Skeletal muscle cell (primary cell): Measurements from ENCODE around the gene CTDP1.

Source experiments
- DNase-seq: peaks from one replicate; pipeline ENCODE4 v3.0.0-alpha.2; 2010; ENCODE audit warnings: low read depth
- H3K4me3 ChIP-seq: 2 replicates; pipeline ENCODE4 v1.5.1; 2011; ENCODE audit warnings: low read depth, mild to moderate bottlenecking, control low read depth, low read length, moderate library complexity

The CTDP1 gene

GRCh38 chr18:79643054-79643984 lies 36.3 kb upstream of the CTDP1 start:
- H3K4me3 ChIP-seq, result no peak overlapping the region
- DNase-seq, result no peak

- no peak for DNase-seq
- H3K4me3 ChIP-seq, result no peak overlapping the region
Measured at GRCh38 chr18:79644006-79644665, 35.5 kb upstream of the CTDP1 start.

GRCh38 chr18:79644666-79645057 lies 34.9 kb upstream of the CTDP1 start:
- DNase-seq, result no peak
- H3K4me3 ChIP-seq, result no peak overlapping the region

- no peak for DNase-seq
- H3K4me3 ChIP-seq, result no peak overlapping the region
Measured at GRCh38 chr18:79645291-79645983, 34.2 kb upstream of the CTDP1 start.

GRCh38 chr18:79647307-79647706 lies 32.3 kb upstream of the CTDP1 start:
- no peak overlapping the region for H3K4me3 ChIP-seq
- no peak for DNase-seq

- no peak overlapping the region for H3K4me3 ChIP-seq
- DNase-seq, result no peak
Measured at GRCh38 chr18:79650959-79651358, 28.6 kb upstream of the CTDP1 start.

GRCh38 chr18:79657342-79657996 lies 22.1 kb upstream of the CTDP1 start:
- DNase-seq, result no peak

GRCh38 chr18:79658366-79658765 lies 21.2 kb upstream of the CTDP1 start:
- no peak for DNase-seq
- H3K4me3 ChIP-seq, result no peak overlapping the region

More at GRCh38 chr18:79657342-79657996, 22.1 kb upstream of the CTDP1 start:
- H3K4me3 ChIP-seq, result no peak overlapping the region

GRCh38 chr18:79659733-79660132 lies 19.9 kb upstream of the CTDP1 start:
- DNase-seq, result no peak
- no peak overlapping the region for H3K4me3 ChIP-seq

GRCh38 chr18:79662034-79662433 lies 17.6 kb upstream of the CTDP1 start:
- no peak for DNase-seq
- H3K4me3 ChIP-seq, result no peak overlapping the region

- H3K4me3 ChIP-seq, result no peak overlapping the region
- no peak for DNase-seq
Measured at GRCh38 chr18:79662439-79662838, 17.2 kb upstream of the CTDP1 start.

GRCh38 chr18:79664525-79665125 lies 15.0 kb upstream of the CTDP1 start:
- no peak overlapping the region for H3K4me3 ChIP-seq
- no peak for DNase-seq

- no peak for DNase-seq
- H3K4me3 ChIP-seq, result no peak overlapping the region
Measured at GRCh38 chr18:79668203-79668602, 11.4 kb upstream of the CTDP1 start.

- DNase-seq, result no peak
- no peak overlapping the region for H3K4me3 ChIP-seq
Measured at GRCh38 chr18:79672490-79673276, 6.9 kb upstream of the CTDP1 start.

- DNase-seq, result no peak
- no peak overlapping the region for H3K4me3 ChIP-seq
Measured at GRCh38 chr18:79677221-79677620, 2.4 kb upstream of the CTDP1 start.

- DNase-seq, result no peak
Measured at GRCh38 chr18:79677840-79678239, 1.8 kb upstream of the CTDP1 start.

GRCh38 chr18:79678665-79679551 lies 695 bp upstream of the CTDP1 start:
- DNase-seq, result peak; percentile 97
- peak overlapping the region; percentile 74 for H3K4me3 ChIP-seq

More at GRCh38 chr18:79677840-79678239, 1.8 kb upstream of the CTDP1 start:
- H3K4me3 ChIP-seq, result peak overlapping the region; percentile 74
